ENCODE measurements around the gene HDAC4. TPM values are rescaled to one million over a fixed set of nuclear protein-coding genes. Genes with fewer than 3 reads are reported as not detected.

Gene HDAC4
- total RNA-seq, 6 experiments from 2014 or later: 7.4 to 13.0 (median 9.5) TPM

DNA sequence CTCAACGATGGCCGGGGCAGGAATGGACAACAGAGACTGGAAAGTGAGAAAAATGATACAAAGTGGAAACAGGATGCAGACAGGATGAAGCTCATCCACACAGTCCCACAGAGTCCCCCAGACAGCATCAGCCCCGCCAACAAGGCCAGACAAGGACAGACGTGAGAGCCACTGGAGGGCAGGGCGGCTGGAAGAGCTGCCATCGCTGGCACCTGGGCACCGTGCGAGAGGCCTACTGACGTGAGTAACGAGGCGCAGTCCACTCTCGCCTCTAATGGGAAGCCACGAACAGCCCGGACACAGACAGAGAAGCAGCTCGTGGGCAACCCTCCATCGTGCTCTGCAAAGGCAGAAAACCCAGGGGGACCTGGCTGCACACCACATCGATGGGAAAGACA, 17.1 kb downstream of the HDAC4 start:
- DNase-seq: no peak
- Mint-ChIP-seq H3K9me3 (peaks cover 4% of the 10 kb centered on the region; the same call in 1 of the 2 replicates), H3K27ac (no peak overlapping the region), H3K27me3 (ENCODE audit: insufficient read depth) (no peaks in the 10 kb centered on the region), H3K4me3 (no peak overlapping the region), H3K4me1 (ENCODE audit: low read depth) (no peaks in the 10 kb centered on the region), H3K36me3 (ENCODE audit: low read depth) (peaks cover 6% of the 10 kb centered on the region)
- no peak for TF ChIP-seq CTCF (IDR thresholded peaks at IDR 0.05)

DNA sequence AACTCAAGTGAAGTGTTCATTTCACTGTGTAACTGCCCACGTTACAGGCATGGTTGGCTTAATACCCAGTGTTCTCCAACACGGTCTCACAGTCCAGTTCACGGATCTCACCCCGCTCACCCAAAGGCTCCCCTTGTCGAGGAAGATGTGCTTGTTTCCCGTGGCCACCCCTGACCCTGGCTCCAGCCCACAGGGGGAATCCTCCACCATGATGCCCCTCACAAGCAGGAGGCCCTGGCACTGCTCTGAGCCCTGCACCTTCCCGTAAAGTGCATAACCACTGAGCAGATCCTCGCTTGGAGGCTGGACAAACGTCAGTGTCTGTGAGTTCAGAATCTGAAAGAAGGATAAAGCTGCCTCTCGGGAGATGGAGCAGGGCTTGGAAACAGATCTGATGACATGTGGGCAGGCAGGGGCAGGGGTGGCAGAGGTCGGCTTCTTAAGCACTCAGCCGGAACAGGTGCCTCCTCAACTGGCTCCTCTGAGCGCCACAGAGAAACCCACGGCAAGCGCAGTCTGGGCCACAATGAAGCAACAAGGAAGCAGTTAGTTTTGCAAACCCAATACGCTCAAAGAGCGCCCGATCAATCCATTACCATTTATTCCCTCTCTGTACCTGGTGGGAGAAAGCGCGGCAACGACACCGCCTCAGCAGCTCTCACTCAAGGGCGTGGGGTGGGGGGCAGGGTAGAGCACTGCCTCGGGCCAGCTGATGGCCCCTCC, 17.6 kb downstream of the HDAC4 start:
- DNase-seq: no peak
- Mint-ChIP-seq H3K27me3 (ENCODE audit: insufficient read depth) (no peaks in the 10 kb centered on the region), H3K4me1 (ENCODE audit: low read depth) (no peaks in the 10 kb centered on the region), H3K36me3 (ENCODE audit: low read depth) (peaks cover 6% of the 10 kb centered on the region), H3K27ac (no peak overlapping the region), H3K4me3 (no peak overlapping the region), H3K9me3 (peaks cover 4% of the 10 kb centered on the region; the same call in 1 of the 2 replicates)
- no peak for TF ChIP-seq CTCF (IDR thresholded peaks at IDR 0.05)

GRCh38 chr2:239382384-239382880, 18.4 kb downstream of the HDAC4 start:
- no peaks in the 10 kb centered on the region for H3K27me3 Mint-ChIP-seq (ENCODE audit: insufficient read depth)
- no peaks in the 10 kb centered on the region for H3K4me1 Mint-ChIP-seq (ENCODE audit: low read depth)
- peaks cover 4% of the 10 kb centered on the region; the same call in 1 of the 2 replicates for H3K9me3 Mint-ChIP-seq
- H3K27ac Mint-ChIP-seq: no peak overlapping the region
- H3K4me3 Mint-ChIP-seq: no peak overlapping the region
- peaks cover 6% of the 10 kb centered on the region for H3K36me3 Mint-ChIP-seq (ENCODE audit: low read depth)
- DNase-seq: no peak
- no peak for TF ChIP-seq CTCF (IDR thresholded peaks at IDR 0.05)

DNA sequence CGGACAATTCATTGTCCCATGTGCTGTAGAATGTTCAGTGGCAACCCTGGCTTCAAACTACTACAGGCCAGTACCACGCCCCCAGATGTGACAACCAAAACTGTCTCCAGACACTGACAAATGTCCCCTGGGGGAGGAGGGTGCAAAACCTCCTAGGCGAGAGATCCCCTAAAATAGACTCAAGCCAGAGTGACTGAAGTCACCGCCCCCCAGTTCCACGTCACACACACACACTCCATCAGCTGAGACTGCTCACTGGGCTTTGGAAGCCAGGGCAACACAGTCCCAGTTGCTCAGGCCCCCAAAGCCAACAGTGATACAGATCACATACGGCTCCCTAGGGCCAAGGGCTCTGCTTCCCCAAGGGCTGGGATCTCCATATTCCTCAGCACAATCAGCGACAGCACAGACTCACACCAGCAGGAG, 19.1 kb downstream of the HDAC4 start:
- H3K27ac Mint-ChIP-seq: no peak overlapping the region
- TF ChIP-seq CTCF (IDR thresholded peaks at IDR 0.05): no peak
- DNase-seq: no peak
- H3K27me3 Mint-ChIP-seq (ENCODE audit: insufficient read depth): no peaks in the 10 kb centered on the region
- peaks cover 4% of the 10 kb centered on the region; the same call in 1 of the 2 replicates for H3K9me3 Mint-ChIP-seq
- peaks cover 6% of the 10 kb centered on the region for H3K36me3 Mint-ChIP-seq (ENCODE audit: low read depth)
- no peaks in the 10 kb centered on the region for H3K4me1 Mint-ChIP-seq (ENCODE audit: low read depth)
- no peak overlapping the region for H3K4me3 Mint-ChIP-seq

- TF ChIP-seq CTCF (IDR thresholded peaks at IDR 0.05): no peak
- H3K9me3 Mint-ChIP-seq: peaks cover 4% of the 10 kb centered on the region; the same call in 1 of the 2 replicates
- no peak for DNase-seq
- H3K36me3 Mint-ChIP-seq (ENCODE audit: low read depth): peaks cover 6% of the 10 kb centered on the region
- H3K27ac Mint-ChIP-seq: no peak overlapping the region
- no peaks in the 10 kb centered on the region for H3K4me1 Mint-ChIP-seq (ENCODE audit: low read depth)
- H3K27me3 Mint-ChIP-seq (ENCODE audit: insufficient read depth): no peaks in the 10 kb centered on the region; the same call in 1 of the 2 replicates
- no peak overlapping the region for H3K4me3 Mint-ChIP-seq
These were observed 19.8 kb downstream of the HDAC4 start for GRCh38 chr2:239380831-239381708.
